Left lobe of liver (tissue), 2 donors: ENCODE results near the gene GYPB. TPM values are rescaled to one million over a fixed set of nuclear protein-coding genes. Genes with fewer than 3 reads are reported as not detected.
A peak's percentile ranks its signal among the peaks of the same experiment; 100 is the strongest.
"Not testable (repeated sequence)": the region's sequence is repeated elsewhere in the genome, so short reads cannot be mapped to it uniquely, and the experiment has no call there.

ENCODE experiments used
- ATAC-seq: fragments of 200-7000 bp; cut with Tn5 transposase; one replicate; pipeline ENCODE4 v1.9.1; 2020; ENCODE audit warnings: mild to moderate bottlenecking, moderate library complexity
- DNase-seq: peaks from one replicate; pipeline ENCODE4 v3.0.0-alpha.2; 2020; ENCODE audit warnings: low spot score
- total RNA-seq: library from RNA; stranded (reverse); gene quantifications from one replicate; pipeline ENCODE4 v1.2.1, GENCODE V29; 2021
- donor health status: DM: no; HTN: no; CAD: no; lungs with moderate emphysema.
- donor health status: DM: no; HTN: yes; CAD: no.

GYPB gene
- not detected for total RNA-seq

- DNase-seq, ATAC-seq: not testable (repeated sequence)
These were observed at the start of gene GYPB for GRCh38 chr4:144019277-144019676. TSS of gene GYPB (minus strand) at chr4:144019380. CDS start at chr4:144019287, 93 bp downstream.

GRCh38 chr4:144061556-144061955 is 42.4 kb upstream of the GYPB start:
- not testable (repeated sequence) for ATAC-seq, DNase-seq

GRCh38 chr4:144060234-144060859 is 41.2 kb upstream of the GYPB start:
- DNase-seq, ATAC-seq: not testable (repeated sequence)

GRCh38 chr4:144056800-144057199 is 37.6 kb upstream of the GYPB start:
- ATAC-seq (no peak), DNase-seq (no peak)

- not testable (repeated sequence) for ATAC-seq
These were observed 36.2 kb upstream of the GYPB start for GRCh38 chr4:144055336-144055735.

GRCh38 chr4:144051494-144051893 is 32.3 kb upstream of the GYPB start:
- not testable (repeated sequence) for DNase-seq, ATAC-seq

More at GRCh38 chr4:144055336-144055735, 36.2 kb upstream of the GYPB start:
- DNase-seq: not testable (repeated sequence)

- ATAC-seq, DNase-seq: not testable (repeated sequence)
These were observed 31.5 kb upstream of the GYPB start for GRCh38 chr4:144050631-144051030.

GRCh38 chr4:144049495-144050424 is 30.6 kb upstream of the GYPB start:
- not testable (repeated sequence) for ATAC-seq, DNase-seq

GRCh38 chr4:144044936-144045335 is 25.8 kb upstream of the GYPB start:
- not testable (repeated sequence) for ATAC-seq, DNase-seq

- ATAC-seq, DNase-seq: not testable (repeated sequence)
These were observed 13.4 kb upstream of the GYPB start for GRCh38 chr4:144032580-144032979.

- not testable (repeated sequence) for ATAC-seq, DNase-seq
These were observed 12.7 kb upstream of the GYPB start for GRCh38 chr4:144031875-144032274.

GRCh38 chr4:144031369-144031768 is 12.2 kb upstream of the GYPB start:
- not testable (repeated sequence) for DNase-seq, ATAC-seq

GRCh38 chr4:144030708-144031107 is 11.5 kb upstream of the GYPB start:
- not testable (repeated sequence) for DNase-seq, ATAC-seq

GRCh38 chr4:144026682-144027081 is 7.5 kb upstream of the GYPB start:
- not testable (repeated sequence) for DNase-seq, ATAC-seq

- ATAC-seq: peak; percentile 77
- peak; percentile 53 for DNase-seq
These were observed 5.3 kb upstream of the GYPB start for GRCh38 chr4:144024399-144025053.

GRCh38 chr4:144022772-144023400 is 3.7 kb upstream of the GYPB start:
- peak; percentile 69 for ATAC-seq
- DNase-seq: not testable (repeated sequence)

- not testable (repeated sequence) for DNase-seq
- ATAC-seq: peak; percentile 78
These were observed 2.3 kb upstream of the GYPB start for GRCh38 chr4:144021336-144021990.

- not testable (repeated sequence) for ATAC-seq, DNase-seq
These were observed 768 bp downstream of the GYPB start for GRCh38 chr4:144018223-144019000.

- not testable (repeated sequence) for ATAC-seq, DNase-seq
These were observed 1.9 kb downstream of the GYPB start for GRCh38 chr4:144017271-144017670.
